Right lobe of liver (tissue), 4 donors: ENCODE results near the gene ANKDD1A.

Experiments used
- CTCF ChIP-seq, 4 donors: fragments of 200-600 bp in 3 of 4; fragments of 450-650 bp in 1 of 4; IDR thresholded peaks; one replicate each; pipeline versions ENCODE4 v1.5.1 to v1.8.0; 2016 to 2022; ENCODE audit warnings: antibody characterized with exemption in 4 of 4, mild to moderate bottlenecking in 2 of 4
- POLR2A ChIP-seq: fragments of 450-650 bp; IDR thresholded peaks from one replicate; pipeline ENCODE4 v1.6.1; 2017; ENCODE audit warnings: antibody characterized with exemption, mild to moderate bottlenecking
- donor health status: DM: no; HTN: no; CAD: no.
- donor health status: DM: no; HTN: no; CAD: no.
- donor health status: DM: no; HTN: yes; CAD: no.

GRCh38 chr15:64928626-64929220, 17.0 kb downstream of the ANKDD1A start:
- TF ChIP-seq CTCF (IDR thresholded peaks at IDR 0.05) (no peak), POLR2A (no peak)
